ENCODE measurements around the gene LSM3.

LSM3 gene

GRCh38 chr3:14143271-14144225 lies 35.1 kb upstream of the LSM3 start:
- peak; percentile 7 for DNase-seq

- peak; percentile 97 for DNase-seq
Measured at GRCh38 chr3:14144423-14145075, 34.1 kb upstream of the LSM3 start.

DNA sequence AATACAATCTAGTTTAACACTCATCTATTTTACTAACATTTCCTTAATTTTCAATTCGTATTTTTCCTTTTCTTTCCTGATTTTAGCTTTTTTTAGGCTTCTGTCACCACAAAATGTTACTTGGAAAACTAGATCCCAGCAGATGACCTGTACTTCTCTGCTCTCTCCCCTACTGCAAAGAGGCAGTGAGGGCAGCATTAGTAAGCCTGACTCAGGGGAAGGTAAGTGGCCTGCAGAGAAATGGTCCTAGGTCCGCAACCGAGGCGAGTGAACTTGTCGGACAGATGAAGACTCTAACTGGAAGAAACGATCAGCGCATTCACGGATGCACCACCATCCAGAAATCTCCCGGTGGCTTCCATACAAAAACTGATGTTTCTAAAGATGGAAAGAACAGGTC lies 33.4 kb upstream of the LSM3 start:
- no peak for DNase-seq

- no peak for DNase-seq
Measured at GRCh38 chr3:14145670-14146380, 32.8 kb upstream of the LSM3 start.

DNA sequence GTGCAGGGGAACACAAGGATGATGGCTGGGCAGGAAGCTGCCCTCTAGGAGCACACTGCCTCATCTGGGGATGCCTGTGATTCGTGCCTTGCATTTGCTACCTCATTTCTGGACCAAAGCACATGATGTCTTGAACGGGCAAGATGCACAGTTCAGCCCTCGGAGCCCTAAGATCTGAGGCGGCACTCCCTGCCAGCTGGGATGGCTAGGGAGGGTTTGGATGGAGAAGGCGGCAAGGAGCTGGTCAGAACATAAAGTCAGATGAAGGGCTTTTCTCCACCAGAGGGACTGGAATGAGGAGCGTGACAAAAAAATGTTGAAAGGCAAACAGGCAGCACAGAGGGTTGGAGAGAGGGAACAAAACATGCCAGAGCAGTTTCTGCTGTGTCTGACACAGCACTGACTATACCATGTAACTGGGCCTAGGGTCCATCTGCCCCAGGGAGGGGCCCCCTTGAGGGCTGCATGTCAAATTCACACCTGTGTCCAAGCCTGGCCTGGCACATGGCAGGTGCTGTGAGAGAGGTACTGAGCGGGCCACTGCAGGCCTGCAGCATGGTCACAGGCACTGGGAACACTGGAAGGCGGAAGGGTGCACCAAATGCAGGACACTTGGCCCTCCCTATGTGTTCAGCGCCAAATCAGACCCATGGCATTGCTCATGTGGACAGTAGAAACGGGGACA lies 32.1 kb upstream of the LSM3 start:
- DNase-seq = no peak

DNA sequence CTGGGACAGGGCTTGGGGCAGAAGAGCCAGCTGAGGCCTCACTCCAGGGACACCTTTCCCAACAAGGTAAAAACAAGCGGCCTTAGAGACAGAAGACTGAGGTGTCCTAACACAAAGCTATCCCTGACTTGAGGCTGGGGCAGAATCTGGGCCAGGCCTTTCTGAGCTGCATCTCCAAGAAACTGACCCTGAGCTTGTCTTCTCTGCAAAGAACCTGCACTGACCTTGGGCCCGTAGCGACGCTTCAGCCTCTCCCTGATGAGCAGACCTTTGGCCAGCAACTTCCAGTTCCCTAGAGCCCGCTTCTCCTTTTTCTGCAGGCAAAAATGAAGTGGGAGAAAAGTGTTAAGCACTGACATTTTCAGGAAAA lies 31.6 kb upstream of the LSM3 start:
- DNase-seq = peak; percentile 49

- DNase-seq = peak; percentile 26
Measured at GRCh38 chr3:14147617-14148016, 31.0 kb upstream of the LSM3 start.

DNA sequence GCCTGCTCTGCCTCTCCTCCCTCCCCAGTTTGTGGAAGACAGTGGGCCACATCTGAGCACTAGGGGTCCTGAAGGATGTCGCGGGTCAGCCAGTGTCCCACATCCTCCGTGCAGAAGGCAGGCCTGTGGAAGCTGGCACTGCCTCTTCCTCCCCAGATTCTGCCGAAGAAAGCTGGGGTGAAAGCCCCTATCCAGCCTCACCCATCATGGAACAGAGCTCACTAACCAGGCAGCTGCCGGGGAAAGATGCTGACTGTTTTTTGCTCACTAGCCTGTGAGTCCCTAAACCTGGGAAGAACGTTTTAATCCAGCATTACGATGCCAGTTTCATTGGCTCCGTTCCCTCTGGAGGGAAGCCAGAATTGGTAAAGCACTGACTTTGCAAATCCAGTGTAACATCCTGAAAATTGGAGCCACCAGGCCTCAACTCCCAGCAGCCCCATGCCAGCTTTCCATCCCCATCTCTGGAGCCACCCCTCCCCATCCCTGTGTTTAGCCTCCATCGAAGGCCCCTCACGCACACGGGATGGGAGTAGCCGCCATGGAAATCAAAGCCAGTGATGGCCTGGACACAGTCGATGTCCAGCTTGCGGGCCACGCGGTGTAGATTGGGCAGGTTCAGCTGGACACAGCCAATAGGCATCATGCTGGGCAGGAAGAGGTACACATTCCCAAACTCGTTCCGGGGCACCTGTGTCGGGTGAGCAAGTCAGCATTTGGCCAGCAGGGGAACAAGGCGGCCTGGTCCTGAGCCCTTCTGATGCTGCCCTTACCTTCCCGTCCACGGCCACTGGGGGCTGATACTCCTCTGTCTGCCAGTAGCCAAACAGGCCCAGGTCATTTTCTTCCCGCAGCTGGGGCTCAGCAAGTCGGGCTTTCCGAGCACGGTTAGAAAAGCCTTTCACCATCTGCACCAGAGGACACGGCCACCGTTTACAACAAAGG lies 30.3 kb upstream of the LSM3 start:
- no peak for DNase-seq

GRCh38 chr3:14150078-14150477 lies 28.5 kb upstream of the LSM3 start:
- DNase-seq = no peak

DNA sequence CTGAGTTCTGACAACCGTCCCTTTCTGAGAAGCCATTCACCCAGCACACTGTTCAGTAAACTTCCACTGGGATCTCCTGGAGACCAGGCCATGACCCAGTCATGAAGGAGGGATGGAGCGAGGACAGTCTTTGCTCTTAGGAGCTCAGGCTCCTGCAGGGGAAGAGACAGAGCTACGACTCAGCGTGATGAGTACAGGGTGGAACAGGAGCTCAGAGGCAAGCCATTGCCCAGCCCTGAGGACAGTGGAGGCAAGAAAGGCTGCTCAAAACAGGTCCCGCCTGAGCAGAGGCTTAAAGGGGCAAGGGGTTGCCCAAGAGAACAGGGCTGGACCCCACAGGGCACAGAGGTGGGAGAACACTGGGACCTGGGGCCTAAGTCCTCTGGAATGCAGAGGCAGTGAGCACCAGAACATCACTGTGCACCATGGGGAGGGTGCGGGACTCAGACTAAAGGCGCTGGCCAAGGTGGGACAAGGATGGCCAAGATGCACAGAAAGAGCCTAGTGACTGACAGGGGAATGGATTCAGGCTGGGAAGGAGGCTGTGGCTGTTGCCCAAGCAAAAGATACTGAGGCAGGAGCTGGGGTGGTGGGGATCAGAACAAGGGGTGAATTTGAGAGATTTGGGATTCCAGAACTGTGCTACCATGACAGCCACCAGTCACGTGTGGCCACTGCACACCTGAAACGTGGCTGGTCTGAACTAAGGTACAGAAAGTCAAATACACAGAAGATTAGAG lies 28.0 kb upstream of the LSM3 start:
- no peak for DNase-seq

DNA sequence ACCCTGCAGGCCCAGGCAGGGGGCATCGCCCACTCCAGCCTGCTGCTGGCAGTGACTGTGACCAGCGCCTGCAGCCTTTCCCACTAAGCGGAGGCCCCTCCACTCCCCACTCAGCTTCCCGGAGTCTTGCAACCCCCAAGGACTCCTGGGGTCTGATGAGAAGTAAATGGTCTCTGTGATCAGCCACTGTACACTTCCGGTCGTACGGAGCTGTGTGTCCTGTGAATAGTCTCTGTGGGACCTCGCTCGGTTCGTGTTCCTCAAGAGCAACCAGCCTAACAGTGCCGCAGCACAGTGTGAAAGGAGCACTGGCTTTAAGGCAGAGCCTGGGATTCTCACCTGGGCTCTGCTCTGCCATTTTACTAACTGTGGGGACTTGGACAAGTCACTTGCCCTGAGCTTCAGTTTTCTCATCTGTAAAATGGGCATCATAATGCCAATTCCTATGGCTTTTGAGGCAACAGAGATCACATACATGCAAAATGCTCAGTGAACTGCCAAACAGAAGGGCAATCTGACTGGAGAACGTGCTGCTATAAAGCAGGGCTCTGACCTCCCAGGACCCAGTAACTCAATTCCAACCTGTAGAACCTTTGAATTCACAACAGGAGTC lies 27.0 kb upstream of the LSM3 start:
- DNase-seq = no peak

GRCh38 chr3:14152233-14152962 lies 26.2 kb upstream of the LSM3 start:
- DNase-seq = no peak

DNA sequence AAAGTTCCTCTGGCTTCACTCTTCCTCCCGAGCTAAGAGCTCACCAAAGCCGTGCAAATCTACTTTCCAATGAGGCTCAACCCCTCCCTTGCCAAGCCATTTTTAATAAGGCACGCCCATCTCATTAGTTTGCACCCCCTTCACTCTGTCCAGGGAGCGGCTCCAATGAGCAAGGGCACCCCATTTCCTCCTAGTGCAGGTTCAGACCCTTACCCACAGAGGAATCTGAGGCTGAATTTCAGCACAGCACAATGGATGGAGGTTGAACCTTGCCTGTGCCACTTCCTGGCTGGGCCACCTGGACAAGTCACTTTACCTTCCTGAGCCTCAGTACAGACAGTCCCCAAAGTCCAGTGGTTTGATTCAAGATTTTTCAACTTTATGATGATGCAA lies 25.7 kb upstream of the LSM3 start:
- no peak for DNase-seq

DNA sequence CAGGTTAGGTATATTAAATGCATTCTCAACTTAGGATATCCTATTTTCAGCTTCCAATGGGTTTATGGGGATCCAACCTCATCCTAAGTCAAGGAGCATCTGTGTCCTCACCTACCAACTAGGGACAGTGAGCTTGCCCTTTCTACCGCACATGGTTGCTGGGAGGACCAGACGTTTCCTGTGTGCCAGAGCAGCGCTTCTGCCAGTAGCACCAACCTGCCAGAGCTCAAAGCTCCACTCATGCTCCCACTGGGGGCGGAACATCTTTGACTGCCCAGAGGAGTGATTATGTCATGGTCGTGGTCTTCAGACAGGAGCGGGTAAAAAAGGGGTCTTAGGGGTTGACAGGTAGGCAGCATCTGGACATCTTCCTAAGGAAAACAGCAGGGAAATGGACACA lies 25.0 kb upstream of the LSM3 start:
- DNase-seq = no peak

GRCh38 chr3:14154276-14154675 lies 24.3 kb upstream of the LSM3 start:
- peak; percentile 58 for DNase-seq

DNA sequence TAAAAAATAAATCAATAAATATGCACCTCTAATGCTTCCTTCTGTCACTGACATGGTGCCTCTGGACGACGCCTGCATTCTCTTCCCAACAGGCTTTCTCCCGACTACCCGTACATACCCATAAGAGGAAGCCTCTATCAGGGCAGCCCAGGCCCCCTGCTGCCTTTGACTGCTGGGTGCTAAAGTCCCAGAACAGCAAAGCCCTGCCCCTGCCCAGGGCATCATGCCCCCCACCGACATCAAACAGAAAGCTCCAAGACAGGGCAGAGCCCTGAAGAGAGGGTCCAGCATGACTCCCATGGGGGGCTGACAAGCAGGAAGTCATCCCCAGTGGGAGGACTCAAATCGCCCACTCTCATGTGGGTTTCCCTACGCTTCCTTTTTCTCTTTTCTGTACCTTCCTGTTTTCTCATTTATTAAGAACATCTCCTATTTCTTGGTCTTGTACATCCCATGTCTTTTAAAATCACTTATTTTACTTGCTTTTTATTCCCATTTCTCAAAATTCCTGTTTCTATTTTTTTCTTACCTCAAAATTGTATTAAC lies 23.6 kb upstream of the LSM3 start:
- DNase-seq = peak; percentile 62

- DNase-seq = no peak
Measured at GRCh38 chr3:14156201-14156600, 22.4 kb upstream of the LSM3 start.

DNA sequence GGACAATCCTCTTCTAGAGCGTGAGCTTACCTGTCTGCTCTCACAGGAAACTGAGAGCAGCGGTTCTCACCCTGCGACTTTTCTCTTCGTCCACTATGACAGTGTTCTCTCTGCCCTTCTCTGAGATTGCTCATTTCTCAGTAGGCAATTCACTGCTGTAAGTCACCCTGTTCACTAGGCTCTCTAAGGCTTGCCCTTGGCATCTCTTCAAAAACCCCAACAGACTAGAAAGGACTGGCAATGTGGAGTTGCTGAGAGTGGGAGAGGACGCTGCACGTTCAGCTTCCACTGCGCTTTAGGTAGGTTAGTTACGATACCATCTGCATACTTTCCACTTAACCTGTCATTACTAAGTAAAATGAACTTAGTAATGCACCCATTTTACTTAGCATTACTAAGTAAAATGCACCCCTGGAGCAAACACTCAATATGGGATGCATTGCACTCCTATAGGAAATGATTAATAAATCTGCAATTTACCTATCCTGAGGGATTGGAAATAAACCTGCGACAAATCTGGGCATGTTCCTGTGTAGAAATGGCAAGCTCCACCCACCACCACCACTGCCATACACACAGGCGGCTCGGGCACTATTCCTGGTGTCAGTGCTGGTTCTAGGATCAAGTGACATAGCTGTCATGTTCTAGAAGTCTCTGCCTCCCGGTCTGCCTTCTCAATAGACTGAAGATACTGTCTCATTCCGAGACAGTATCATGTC lies 21.6 kb upstream of the LSM3 start:
- DNase-seq = no peak

- DNase-seq = no peak
Measured at GRCh38 chr3:14157951-14158350, 20.7 kb upstream of the LSM3 start.
